DOHH2 (cell line): ENCODE results near the gene NPBWR2.
"Not testable (repeated sequence)": the region's sequence is repeated elsewhere in the genome, so short reads cannot be mapped to it uniquely, and the experiment has no call there.

Source experiments
- CTCF ChIP-seq: fragments of 200-600 bp; sonication (generic); IDR thresholded peaks from one replicate; pipeline ENCODE4 v1.5.1; 2014; ENCODE audit warnings: antibody characterized with exemption, mild to moderate bottlenecking, low read depth, low read length; ENCODE audit not compliant: poor library complexity, severe bottlenecking
- EZH2phosphoT487 ChIP-seq: fragments of 200-600 bp; sonication (generic); IDR thresholded peaks from 2 replicates; pipeline ENCODE4 v1.6.1; 2017; ENCODE audit warnings: borderline replicate concordance, mild to moderate bottlenecking, antibody characterized with exemption, low read length, moderate library complexity, mixed read lengths

- not testable (repeated sequence) for TF ChIP-seq CTCF, EZH2phosphoT487
Observed at GRCh38 chr20:64117432-64117777, 10.0 kb upstream of the NPBWR2 start.
